Vagina (tissue), 2 donors: ENCODE data around the gene MEP1B. TPM values are rescaled to one million over a fixed set of nuclear protein-coding genes. Genes with fewer than 3 reads are reported as not detected.

Source experiments
- DNase-seq, 2 donors: peaks; one replicate each; pipeline ENCODE4 v3.0.0-alpha.2; 2017; ENCODE audit errors: extremely low spot score in 2 of 2
- H3K27ac ChIP-seq: fragments of 200-600 bp; sonication (generic); one replicate; pipeline ENCODE4 v1.5.1; 2019
- H3K27me3 ChIP-seq: fragments of 200-600 bp; sonication (generic); one replicate; pipeline ENCODE4 v1.5.1; 2019
- H3K36me3 ChIP-seq, 2 donors: fragments of 200-600 bp; sonication (generic); one replicate each; pipeline ENCODE4 v1.5.1; 2017 to 2019
- H3K4me1 ChIP-seq: fragments of 200-600 bp; sonication (generic); one replicate; pipeline ENCODE4 v1.5.1; 2019
- H3K4me3 ChIP-seq, 2 donors: fragments of 200-600 bp; sonication (generic); 1 replicate in 1 of 2; 2 replicates in 1 of 2; pipeline ENCODE4 v1.5.1; 2016 to 2019
- H3K9me3 ChIP-seq: fragments of 200-600 bp; sonication (generic); one replicate; pipeline ENCODE4 v1.5.1; 2019
- CTCF ChIP-seq, 3 experiments: fragments of 450-650 bp in 2 of 3; fragments of 200-600 bp in 1 of 3; sonication (generic) in 1 of 3; IDR thresholded peaks; one replicate each; pipeline ENCODE4 v1.5.1; 2017 to 2019; ENCODE audit warnings: antibody characterized with exemption in 3 of 3, mild to moderate bottlenecking in 2 of 3, moderate library complexity in 2 of 3
- POLR2A ChIP-seq, 2 donors: fragments of 450-650 bp; IDR thresholded peaks; one replicate each; pipeline ENCODE4 v1.6.1; 2017; ENCODE audit warnings: antibody characterized with exemption in 2 of 2, mild to moderate bottlenecking in 2 of 2, moderate library complexity in 2 of 2
- POLR2AphosphoS5 ChIP-seq, 2 donors: sonication (generic); formaldehyde crosslinking; IDR thresholded peaks; one replicate each; pipeline ENCODE4 v1.9.0; 2017; ENCODE audit warnings: antibody characterized with exemption in 2 of 2, mild to moderate bottlenecking in 2 of 2, low read depth in 1 of 2; ENCODE audit not compliant: insufficient read depth in 1 of 2
- intact Hi-C: fragments of 100-400 bp; cut with DNase I; formaldehyde crosslinking; loops from one replicate; pipeline ENCODE4 v1.15.1; 2023
- total RNA-seq: library from RNA; depleted of rRNA; stranded (reverse); fragments of >200 nt; gene quantifications from one replicate; pipeline ENCODE4 v1.2.3, GENCODE V29; 2016

MEP1B gene
- total RNA-seq, 1 donor from 2014 or later = not detected

- no peaks in the 10 kb centered on the region for H3K27me3 ChIP-seq
- H3K9me3 ChIP-seq = no peaks in the 10 kb centered on the region
- no peak for TF ChIP-seq POLR2A (IDR thresholded peaks at IDR 0.05)
- TF ChIP-seq POLR2AphosphoS5 (IDR thresholded peaks at IDR 0.05; ENCODE audit: insufficient read depth in 1 of 2, low read depth in 1 of 2) = no peak
- no peak for TF ChIP-seq CTCF (IDR thresholded peaks at IDR 0.05)
- H3K27ac ChIP-seq = no peak overlapping the region
- no peak overlapping the region for H3K4me3 ChIP-seq
- H3K36me3 ChIP-seq = no peaks in the 10 kb centered on the region
- DNase-seq = no peak
- intact Hi-C loops = no loop called here
- no peaks in the 10 kb centered on the region for H3K4me1 ChIP-seq
Measured at GRCh38 chr18:32195881-32196815, 6.3 kb downstream of the MEP1B start.

GRCh38 chr18:32200766-32201165 is 10.9 kb downstream of the MEP1B start:
- no peaks in the 10 kb centered on the region for H3K9me3 ChIP-seq
- DNase-seq = no peak
- no peak for TF ChIP-seq CTCF (IDR thresholded peaks at IDR 0.05)
- TF ChIP-seq POLR2A (IDR thresholded peaks at IDR 0.05) = no peak
- no peak for TF ChIP-seq POLR2AphosphoS5 (IDR thresholded peaks at IDR 0.05; ENCODE audit: insufficient read depth in 1 of 2, low read depth in 1 of 2)
- H3K4me1 ChIP-seq = no peaks in the 10 kb centered on the region
- intact Hi-C loops = no loop called here
- H3K27ac ChIP-seq = no peak overlapping the region
- no peak overlapping the region for H3K4me3 ChIP-seq
- H3K27me3 ChIP-seq = no peaks in the 10 kb centered on the region
- no peaks in the 10 kb centered on the region for H3K36me3 ChIP-seq

GRCh38 chr18:32201948-32202672 is 12.3 kb downstream of the MEP1B start:
- Histone ChIP-seq H3K27me3 (no peaks in the 10 kb centered on the region), H3K36me3 (no peaks in the 10 kb centered on the region), H3K9me3 (no peaks in the 10 kb centered on the region), H3K4me3 (no peak overlapping the region), H3K27ac (no peak overlapping the region), H3K4me1 (no peaks in the 10 kb centered on the region)
- no peak for TF ChIP-seq POLR2AphosphoS5 (IDR thresholded peaks at IDR 0.05; ENCODE audit: insufficient read depth in 1 of 2, low read depth in 1 of 2)
- TF ChIP-seq CTCF (IDR thresholded peaks at IDR 0.05) = no peak
- no peak for TF ChIP-seq POLR2A (IDR thresholded peaks at IDR 0.05)
- DNase-seq = no peak
- intact Hi-C loops = no loop called here

- no peak overlapping the region for H3K27ac ChIP-seq
- no peak for DNase-seq
- H3K27me3 ChIP-seq = no peaks in the 10 kb centered on the region
- H3K4me3 ChIP-seq = no peak overlapping the region
- TF ChIP-seq CTCF (IDR thresholded peaks at IDR 0.05) (no peak), POLR2AphosphoS5 (IDR thresholded peaks at IDR 0.05; ENCODE audit: insufficient read depth in 1 of 2, low read depth in 1 of 2) (no peak), POLR2A (IDR thresholded peaks at IDR 0.05) (no peak)
- intact Hi-C loops = loop anchor here (2.0 kb wide), 1 partner anchor 47 kb away; no protein-coding TSS in a partner anchor
- H3K36me3 ChIP-seq = no peaks in the 10 kb centered on the region
- H3K9me3 ChIP-seq = no peaks in the 10 kb centered on the region
- no peaks in the 10 kb centered on the region for H3K4me1 ChIP-seq
Measured at GRCh38 chr18:32208023-32208422, 18.2 kb downstream of the MEP1B start.
